H1 (cell line): ENCODE results near the gene CFHR3. TPM values are rescaled to one million over a fixed set of nuclear protein-coding genes. Genes with fewer than 3 reads are reported as not detected.

Source experiments
- CTCF ChIA-PET: fragments of 300-600 bp; sonication (Branson Sonifier 250); formaldehyde crosslinking; loops from one replicate; lab custom pipeline; 2021; ENCODE audit not compliant: partially characterized antibody; lab: Charles Lee
- POLR2A ChIA-PET: fragments of 300-600 bp; sonication (Branson Sonifier 250); formaldehyde crosslinking; loops from one replicate; lab custom pipeline; 2021; ENCODE audit warnings: inconsistent platforms; ENCODE audit not compliant: partially characterized antibody; lab: Charles Lee
- DNase-seq, 2 experiments: peaks; one replicate each; pipeline versions ENCODE4 v3.0.0 to v3.0.0-alpha.2; 2010 to 2022; ENCODE audit warnings: low spot score in 2 of 2, low read depth in 1 of 2, mixed read lengths in 1 of 2
- FAIRE-seq: peaks from 2 replicates; lab custom pipeline; 2011; peaks lifted over from hg19 to GRCh38; lab: Jason Lieb, UNC
- H2AFZ ChIP-seq: 2 replicates; pipeline ENCODE4 v1.8.1; 2012; ENCODE audit warnings: low read length, inconsistent platforms
- H2AK5ac ChIP-seq: 2 replicates; pipeline ENCODE4 v1.6.1; 2013; ENCODE audit warnings: low read depth, low read length
- H2BK120ac ChIP-seq: replicated peaks from 2 replicates; pipeline ENCODE3; 2013; ENCODE audit warnings: low read depth, low read length, inconsistent platforms
- H2BK12ac ChIP-seq: 2 replicates; pipeline ENCODE4 v1.6.1; 2013; ENCODE audit warnings: low read depth, low read length
- H2BK15ac ChIP-seq: 2 replicates; pipeline ENCODE4 v1.6.1; 2013; ENCODE audit warnings: low read length
- H2BK20ac ChIP-seq: 2 replicates; pipeline ENCODE4 v1.6.1; 2013; ENCODE audit warnings: low read length
- H2BK5ac ChIP-seq: 2 replicates; pipeline ENCODE4 v1.6.1; 2013; ENCODE audit warnings: low read depth, low read length
- H3K14ac ChIP-seq: 2 replicates; pipeline ENCODE4 v1.6.1; 2013; ENCODE audit warnings: inconsistent platforms; ENCODE audit not compliant: insufficient read length
- H3K18ac ChIP-seq: 2 replicates; pipeline ENCODE4 v1.6.1; 2013; ENCODE audit warnings: low read length; ENCODE audit errors: extremely low read depth
- H3K23ac ChIP-seq: 2 replicates; pipeline ENCODE4 v1.6.1; 2013; ENCODE audit warnings: inconsistent platforms; ENCODE audit not compliant: insufficient read length
- H3K23me2 ChIP-seq: 2 replicates; pipeline ENCODE4 v1.6.1; 2013; ENCODE audit warnings: low read depth, low read length
- H3K27ac ChIP-seq: 2 replicates; pipeline ENCODE4 v1.6.1; 2011; ENCODE audit warnings: low read depth, low read length, inconsistent platforms
- H3K27me3 ChIP-seq, 4 experiments: replicated peaks in 1 of 4; 1 replicate in 1 of 4; 2 replicates in 3 of 4; pipeline versions ENCODE4 v1.6.1 to v1.8.1; 2011 to 2013; ENCODE audit warnings: low read length in 3 of 4, mild to moderate bottlenecking in 3 of 4, inconsistent platforms in 2 of 4, mixed read lengths in 2 of 4, moderate library complexity in 1 of 4; ENCODE audit not compliant: control insufficient read depth in 3 of 4, insufficient read depth in 3 of 4; ENCODE audit errors: extremely low read depth in 1 of 4
- H3K36me3 ChIP-seq, 4 experiments: 2 replicates each; pipeline versions ENCODE4 v1.6.1 to v1.8.1; 2011 to 2013; ENCODE audit warnings: mild to moderate bottlenecking in 4 of 4, low read length in 3 of 4, moderate library complexity in 2 of 4, control low read depth in 1 of 4, inconsistent platforms in 1 of 4; ENCODE audit not compliant: insufficient read depth in 4 of 4, control insufficient read depth in 2 of 4
- H3K4ac ChIP-seq: replicated peaks from 2 replicates; pipeline ENCODE3; 2013; ENCODE audit warnings: low read length, low read depth, mixed read lengths, inconsistent platforms; ENCODE audit not compliant: insufficient read length
- H3K4me1 ChIP-seq, 4 experiments: replicated peaks in 1 of 4; 1 replicate in 1 of 4; 2 replicates in 3 of 4; pipeline versions ENCODE4 v1.6.1 to v1.8.1; 2011 to 2013; ENCODE audit warnings: low read length in 3 of 4, inconsistent platforms in 2 of 4, mixed read lengths in 1 of 4; ENCODE audit not compliant: insufficient read depth in 4 of 4, control insufficient read depth in 3 of 4
- H3K4me2 ChIP-seq, 2 experiments: 2 replicates each; pipeline versions ENCODE4 v1.6.1 to v1.8.1; 2011 to 2013; ENCODE audit warnings: low read depth in 2 of 2, low read length in 2 of 2, control low read depth in 1 of 2, inconsistent platforms in 1 of 2, mild to moderate bottlenecking in 1 of 2; ENCODE audit not compliant: insufficient read depth in 1 of 2
- H3K4me3 ChIP-seq, 4 experiments: fragments of 200-600, 300-600 bp in 1 of 4; sonication (generic), shearing (Covaris generic), sonication (Bioruptor Twin) in 1 of 4; 2 replicates each; pipeline versions ENCODE4 v1.5.1 to v1.8.1; 2011 to 2016; ENCODE audit warnings: low read length in 4 of 4, low read depth in 3 of 4, control low read depth in 2 of 4, inconsistent platforms in 2 of 4, mild to moderate bottlenecking in 2 of 4, mixed read lengths in 1 of 4, moderate library complexity in 1 of 4; ENCODE audit not compliant: insufficient read depth in 2 of 4; ENCODE audit errors: extremely low read depth in 1 of 4
- H3K56ac ChIP-seq: replicated peaks from 2 replicates; pipeline ENCODE3; 2013; ENCODE audit warnings: low read depth, mild to moderate bottlenecking, mixed read lengths, low read length, inconsistent platforms; ENCODE audit not compliant: insufficient read length
- H3K79me1 ChIP-seq: 2 replicates; pipeline ENCODE4 v1.6.1; 2013; ENCODE audit warnings: low read depth, low read length, control low read depth
- H3K79me2 ChIP-seq, 2 experiments: 2 replicates each; pipeline versions ENCODE4 v1.6.1 to v1.8.1; 2012 to 2013; ENCODE audit warnings: low read length in 2 of 2, mild to moderate bottlenecking in 2 of 2, inconsistent platforms in 1 of 2; ENCODE audit not compliant: insufficient read depth in 2 of 2, control insufficient read depth in 1 of 2
- H3K9ac ChIP-seq, 4 experiments: replicated peaks in 1 of 4; 1 replicate in 1 of 4; 2 replicates in 3 of 4; pipeline versions ENCODE4 v1.6.1 to v1.8.1; 2011 to 2013; ENCODE audit warnings: low read depth in 3 of 4, low read length in 3 of 4, control low read depth in 2 of 4, mild to moderate bottlenecking in 2 of 4, moderate library complexity in 2 of 4, inconsistent platforms in 1 of 4; ENCODE audit errors: extremely low read depth in 1 of 4
- H3K9me3 ChIP-seq, 2 experiments: 2 replicates each; pipeline versions ENCODE4 v1.6.1 to v1.8.1; 2012 to 2013; ENCODE audit warnings: mild to moderate bottlenecking in 2 of 2, moderate library complexity in 2 of 2, control low read depth in 1 of 2, inconsistent platforms in 1 of 2, low read depth in 1 of 2, low read length in 1 of 2, mixed read lengths in 1 of 2; ENCODE audit not compliant: insufficient read depth in 2 of 2
- H4K20me1 ChIP-seq, 2 experiments: replicated peaks in 1 of 2; 2 replicates each; pipeline versions ENCODE3 to v1.8.1; 2011 to 2013; ENCODE audit warnings: inconsistent platforms in 2 of 2, low read length in 2 of 2, mild to moderate bottlenecking in 1 of 2; ENCODE audit not compliant: insufficient read depth in 2 of 2, control insufficient read depth in 1 of 2
- H4K5ac ChIP-seq: 2 replicates; pipeline ENCODE4 v1.6.1; 2013; ENCODE audit warnings: low read length, low read depth, mixed read lengths, inconsistent platforms; ENCODE audit not compliant: insufficient read length
- H4K8ac ChIP-seq: 2 replicates; pipeline ENCODE4 v1.8.0; 2013; ENCODE audit warnings: mild to moderate bottlenecking, moderate library complexity, low read length, inconsistent platforms; ENCODE audit not compliant: insufficient read depth; ENCODE audit errors: extremely low read depth
- H4K91ac ChIP-seq: replicated peaks from 2 replicates; pipeline ENCODE3; 2013; ENCODE audit warnings: low read length, mixed read lengths, inconsistent platforms; ENCODE audit not compliant: insufficient read length
- RFX5 ChIP-seq: IDR thresholded peaks from 2 replicates; pipeline ENCODE4 v1.6.1; 2011; ENCODE audit warnings: low read depth, low read length, improper control_type of control experiment, borderline replicate concordance
- WGBS, 2 experiments: shearing (Covaris generic) in 1 of 2; methylation state at CpG; one replicate each; pipeline versions ENCODE4 v1.1.6 to v1.1.7; 2013 to 2015; ENCODE audit warnings: low lambda C conversion rate in 2 of 2, mixed read lengths in 2 of 2, inconsistent platforms in 1 of 2, low coverage in 1 of 2, missing lambda C conversion rate in 1 of 2; ENCODE audit not compliant: insufficient replicate concordance in 2 of 2, insufficient coverage in 1 of 2, insufficient read length in 1 of 2; ENCODE audit errors: extremely low coverage in 1 of 2, missing lambda C conversion rate in 1 of 2; 5-methylcytosine and 5-hydroxymethylcytosine counted together
- polyA plus RNA-seq, 7 experiments: library from polyadenylated mRNA; depleted of rRNA in 3 of 7; stranded (reverse) in 5 of 7; unstranded in 2 of 7; fragments of >200 nt in 5 of 7; fragments of 200-250 nt in 2 of 7; gene quantifications; 1 replicate in 5 of 7; 2 replicates in 1 of 7; 4 replicates in 1 of 7; pipeline versions ENCODE4 v1.2.1 to v1.2.3, GENCODE V29; 2011 to 2013; ENCODE audit warnings: missing spikeins in 2 of 7, mixed read lengths in 2 of 7
- total RNA-seq: library from RNA; stranded (reverse); fragmentation: NEBNext Ultra II Directional; extraction: Animal tissue kit (Norgen Biotek cat#: 25700); gene quantifications from 2 replicates; pipeline ENCODE4 v1.2.1, GENCODE V29; 2021

CFHR3 gene
- total and polyA plus RNA-seq, 2 of the 8 experiments (the other 6 are each of a cell fraction or from before 2014, with no cell fraction given): 0.20 to 0.52 TPM

- no peaks in the 10 kb centered on the region for H3K9me3 ChIP-seq
- no peak overlapping the region for H2BK5ac ChIP-seq
- FAIRE-seq: no peak
- TF ChIP-seq RFX5: no peak
These were observed 465 bp upstream of the CFHR3 start for GRCh38 chr1:196774175-196774574.

More at GRCh38 chr1:196774175-196774574, 465 bp upstream of the CFHR3 start:
- POLR2A ChIA-PET: no interaction called here
- DNase-seq: no peak
- Histone ChIP-seq H2BK12ac (no peak overlapping the region), H3K4me2 (no peak overlapping the region), H2BK20ac (no peak overlapping the region), H3K14ac (no peak overlapping the region), H3K23me2 (no peaks in the 10 kb centered on the region), H2BK120ac (no peak overlapping the region), H3K56ac (no peak overlapping the region), H3K4me1 (no peaks in the 10 kb centered on the region), H4K8ac (no peak overlapping the region), H2BK15ac (no peak overlapping the region), H3K9ac (no peak overlapping the region), H3K4me3 (no peak overlapping the region), H3K36me3 (no peaks in the 10 kb centered on the region), H3K4ac (no peak overlapping the region), H4K5ac (no peak overlapping the region), H3K23ac (no peak overlapping the region), H3K27me3 (no peaks in the 10 kb centered on the region), H3K79me1 (no peaks in the 10 kb centered on the region), H4K20me1 (no peaks in the 10 kb centered on the region), H3K79me2 (no peaks in the 10 kb centered on the region), H2AFZ (no peak overlapping the region), H3K27ac (no peak overlapping the region), H4K91ac (no peak overlapping the region), H2AK5ac (no peak overlapping the region), H3K18ac (no peak overlapping the region)
- WGBS, 2 experiments: 86% methylated on average over 2 of the region's 2 CpGs; no CpG with 5 or more reads in 1 of the 2 experiments
- CTCF ChIA-PET: no interaction called here
